ENCODE data around the gene LRRC75A. TPM values are rescaled to one million over a fixed set of nuclear protein-coding genes. Genes with fewer than 3 reads are reported as not detected.
A peak's percentile ranks its signal among the peaks of the same experiment; 100 is the strongest.

LRRC75A gene
- total and polyA plus RNA-seq, 2 of the 13 experiments (the other 11 are each of a cell fraction or from before 2014, with no cell fraction given): 0.03 TPM; not detected in 1

DNA sequence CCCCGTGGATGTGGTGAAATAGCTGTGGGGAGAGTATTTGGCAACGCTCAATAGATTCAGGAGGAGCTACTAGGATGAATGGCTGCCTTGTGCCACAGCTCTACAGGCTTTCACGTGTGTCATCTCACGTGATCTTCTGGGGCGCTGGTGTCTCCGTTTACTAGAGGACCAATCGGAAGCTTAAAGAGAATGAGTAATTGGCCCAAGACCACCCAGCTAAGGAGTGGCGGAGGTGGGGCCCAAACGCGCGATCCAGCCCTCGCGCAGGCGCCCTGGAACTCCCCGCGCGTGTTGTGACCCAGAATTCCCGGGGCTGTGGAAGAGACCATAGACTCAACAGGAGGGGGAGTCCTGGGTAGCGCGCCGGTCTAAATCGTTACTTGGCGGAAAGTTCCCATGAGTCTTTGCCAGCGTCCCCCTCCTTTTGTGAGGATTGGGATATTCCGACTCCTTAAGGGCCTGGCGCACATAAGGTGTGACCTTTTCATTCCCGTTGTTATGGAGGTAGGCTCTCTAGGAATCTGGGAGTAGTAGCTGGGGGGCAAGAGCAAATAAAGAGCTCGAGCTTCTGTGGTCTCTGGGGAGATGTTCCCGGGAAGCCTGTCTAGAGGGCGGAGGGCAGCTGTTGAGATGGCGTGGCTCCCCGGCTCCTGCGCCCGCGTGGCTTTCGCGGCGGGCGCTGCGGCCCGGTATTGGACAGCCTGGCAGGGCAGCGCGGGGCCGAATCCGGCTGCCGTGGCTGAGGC is 53.3 kb downstream of the LRRC75A start (continued):
- peak; percentile 96 for TF ChIP-seq TFE3 (CRISPR knock-in tag; IDR thresholded peaks at IDR 0.05)
- TF ChIP-seq ZNF331 (CRISPR knock-in tag; IDR thresholded peaks at IDR 0.05): peak; percentile 36; the same call in 1 of the 2 replicates
- peak; percentile 75; the same call in 1 of the 2 replicates for TF ChIP-seq ZKSCAN8 (CRISPR knock-in tag; IDR thresholded peaks at IDR 0.05; ENCODE audit: borderline replicate concordance)
- no peak for TF ChIP-seq KAT7 (CRISPR knock-in tag; IDR thresholded peaks at IDR 0.05; ENCODE audit: borderline replicate concordance)
- no peak for TF ChIP-seq KAT2B (IDR thresholded peaks at IDR 0.05; ENCODE audit: borderline replicate concordance, low read depth, low read length)
- TF ChIP-seq KDM6A (CRISPR knock-in tag; IDR thresholded peaks at IDR 0.05; ENCODE audit: low read depth): no peak
- TF ChIP-seq TOE1 (CRISPR knock-in tag; IDR thresholded peaks at IDR 0.05): no peak
- TF ChIP-seq FOXP1 (IDR thresholded peaks at IDR 0.05): no peak
- no peak; the same call in 1 of the 2 replicates for TF ChIP-seq FOXP1 (CRISPR knock-in tag; IDR thresholded peaks at IDR 0.05)
- no peak for TF ChIP-seq ZSCAN29 (CRISPR knock-in tag; conservative IDR thresholded peaks at IDR 0.05)
- no peak for TF ChIP-seq GMEB2 (CRISPR knock-in tag; IDR thresholded peaks at IDR 0.05; ENCODE audit: low read depth)
- no peak for TF ChIP-seq PITX1 (CRISPR knock-in tag; IDR thresholded peaks at IDR 0.05)
- TF ChIP-seq ZNF337 (CRISPR knock-in tag; IDR thresholded peaks at IDR 0.05; ENCODE audit: borderline replicate concordance, low read depth): no peak
- TF ChIP-seq BRD4 (CRISPR knock-in tag; IDR thresholded peaks at IDR 0.05): no peak; the same call in 1 of the 2 replicates
- TF ChIP-seq EEA1 (CRISPR knock-in tag; IDR thresholded peaks at IDR 0.05; ENCODE audit: borderline replicate concordance): no peak
- peak; percentile 11; the same call in 1 of the 2 replicates for TF ChIP-seq ZNF142 (CRISPR knock-in tag; IDR thresholded peaks at IDR 0.05)
- TF ChIP-seq ZNF274 (CRISPR knock-in tag; IDR thresholded peaks at IDR 0.05): no peak
- peak; percentile 64; the same call in 1 of the 2 replicates for TF ChIP-seq HOXA3 (CRISPR knock-in tag; IDR thresholded peaks at IDR 0.05)
- no peak for TF ChIP-seq ZBTB3 (CRISPR knock-in tag; IDR thresholded peaks at IDR 0.05; ENCODE audit: borderline replicate concordance, low read depth)
- peak; percentile 94 for TF ChIP-seq CEBPB (IDR thresholded peaks at IDR 0.05; ENCODE audit: borderline replicate concordance, low read depth, low read length)
- TF ChIP-seq ZSCAN20 (CRISPR knock-in tag; IDR thresholded peaks at IDR 0.05; ENCODE audit: borderline replicate concordance): no peak
